Measurements from ENCODE around the gene KRT9.
"Not testable (repeated sequence)": the region's sequence is repeated elsewhere in the genome, so short reads cannot be mapped to it uniquely, and the experiment has no call there.

KRT9 gene

DNA sequence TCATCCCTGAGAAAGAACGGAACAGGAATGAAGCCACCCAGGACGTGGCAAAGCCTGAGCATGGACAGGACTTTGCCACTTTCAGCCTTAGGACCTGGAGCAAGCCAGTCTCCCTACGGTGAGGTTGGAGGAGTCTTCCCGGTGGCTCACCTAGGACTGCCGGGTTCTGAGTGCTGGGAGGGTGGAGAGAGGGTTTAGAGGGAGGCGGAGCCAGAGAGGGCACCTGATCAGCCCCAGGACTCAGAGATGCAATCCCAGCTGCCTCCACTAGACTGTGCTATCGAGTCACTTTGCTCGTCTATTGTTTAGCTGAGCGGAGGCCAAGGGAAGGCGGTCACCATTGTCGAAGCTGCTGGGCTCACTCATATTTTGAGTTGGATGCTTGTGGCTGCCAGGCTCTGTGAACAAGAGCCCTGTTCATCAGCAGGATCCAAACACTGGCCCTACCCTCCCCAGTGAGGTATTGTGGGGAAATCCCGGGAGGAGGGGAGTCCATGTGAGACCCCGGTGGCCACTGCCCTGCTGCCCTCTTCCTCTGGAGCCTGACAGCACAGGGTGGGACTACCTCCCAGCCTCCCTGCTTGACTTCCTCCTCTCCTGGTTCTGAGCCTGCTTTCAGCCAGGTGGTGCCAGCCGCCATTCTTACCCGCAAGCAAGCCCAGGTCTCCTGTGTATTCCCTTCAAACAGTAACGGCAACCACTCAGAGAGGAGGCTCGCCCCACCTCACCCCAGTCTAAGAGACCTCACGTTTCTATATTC lies 7.8 kb upstream of the KRT9 start:
- DNase-seq: peak; percentile 72

- no peak for DNase-seq
Measured at GRCh38 chr17:41578971-41579370, 7.1 kb upstream of the KRT9 start.

DNA sequence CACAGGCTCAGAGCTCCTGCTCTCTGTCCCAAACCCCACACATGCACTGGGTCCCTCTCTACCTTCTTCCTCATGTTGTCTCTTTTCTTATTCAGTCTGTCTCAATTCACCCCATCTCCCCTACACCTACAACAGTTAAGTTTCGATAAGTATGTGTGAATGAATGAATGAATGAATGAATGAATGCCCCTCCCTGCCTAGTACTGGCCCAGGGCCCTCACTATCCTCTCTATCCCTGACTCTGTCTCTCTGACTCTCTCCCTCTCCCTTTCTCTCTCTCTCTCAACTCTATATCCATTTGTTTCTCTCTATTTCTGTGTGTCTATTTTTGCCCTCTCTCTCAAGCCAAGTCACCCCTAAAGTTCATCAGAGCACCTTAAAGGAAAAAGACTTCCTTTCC lies 6.7 kb upstream of the KRT9 start:
- DNase-seq: no peak

DNA sequence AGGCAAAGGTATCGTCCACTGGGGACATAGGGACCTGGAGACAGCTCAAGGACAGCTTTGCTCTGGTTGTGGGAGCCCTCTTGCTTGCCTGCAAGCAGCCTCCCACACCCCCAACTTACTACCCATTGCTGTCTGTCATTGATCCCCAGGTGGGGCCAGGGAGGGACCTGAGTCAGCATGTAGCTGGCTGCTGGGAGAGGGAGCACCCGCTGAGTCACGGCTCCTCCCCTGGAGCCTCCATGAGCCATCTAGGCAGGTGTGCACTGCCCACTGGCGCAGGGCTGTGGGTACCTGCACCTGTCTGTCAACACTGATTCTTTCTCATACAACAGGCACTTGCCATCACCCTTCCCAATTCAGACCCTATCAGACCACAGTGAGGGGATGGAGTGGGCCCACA lies 4.9 kb upstream of the KRT9 start:
- DNase-seq: not testable (repeated sequence)

- DNase-seq: no peak
Measured at GRCh38 chr17:41575336-41575735, 3.5 kb upstream of the KRT9 start.

- no peak for DNase-seq
Measured at GRCh38 chr17:41567317-41567716, 4.5 kb downstream of the KRT9 start.

- DNase-seq: no peak
Measured at GRCh38 chr17:41565338-41565737, 6.5 kb downstream of the KRT9 start.

DNA sequence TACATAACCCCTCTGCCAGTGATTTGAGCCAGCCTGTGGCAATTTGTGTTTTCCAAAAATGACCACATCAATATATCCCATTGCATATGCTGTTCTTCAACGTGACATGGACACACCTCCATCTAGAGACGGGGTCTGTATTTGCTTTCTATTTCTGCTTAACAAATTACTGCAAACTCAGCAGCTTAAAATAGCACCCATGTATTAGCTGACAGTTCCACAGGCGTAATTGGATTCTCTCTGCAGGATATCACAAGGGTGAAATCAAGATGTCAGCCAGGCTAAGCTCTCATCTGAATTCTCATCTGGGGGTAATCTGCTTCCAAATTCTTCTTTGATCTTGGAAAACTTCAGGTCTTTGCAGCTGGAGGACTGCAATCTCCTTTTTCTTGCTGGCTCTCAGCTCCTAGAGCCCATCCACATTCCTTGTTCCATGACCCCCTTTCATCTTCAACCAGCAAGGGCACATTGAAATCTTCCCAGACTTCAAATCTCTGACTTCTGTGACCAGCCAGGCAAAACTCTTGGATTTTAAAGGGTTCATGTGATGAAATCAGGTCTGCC lies 8.2 kb downstream of the KRT9 start:
- no peak for DNase-seq

DNA sequence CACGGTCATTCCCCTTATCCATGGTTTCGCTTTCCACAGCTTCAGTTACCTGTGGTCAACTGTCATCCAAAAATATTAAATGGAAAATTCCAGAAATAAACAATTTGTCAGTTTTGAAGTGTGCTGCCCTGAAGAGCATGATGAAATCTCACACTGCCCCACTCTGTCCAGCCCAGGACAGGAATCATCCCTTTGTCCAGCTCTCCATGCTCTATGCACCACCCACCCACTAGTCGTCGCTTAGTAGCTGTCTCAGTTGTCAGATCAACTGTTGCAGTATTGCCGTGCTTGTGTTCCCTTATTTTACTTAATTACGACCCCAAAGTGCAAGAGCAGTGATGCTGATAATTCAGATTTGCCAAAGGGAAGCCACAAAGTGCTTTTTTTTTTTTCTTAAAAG lies 10.3 kb downstream of the KRT9 start:
- no peak for DNase-seq

- no peak for DNase-seq
Measured at GRCh38 chr17:41559548-41559947, 12.3 kb downstream of the KRT9 start.

- DNase-seq: no peak
Measured at GRCh38 chr17:41556931-41557330, 14.9 kb downstream of the KRT9 start.

DNA sequence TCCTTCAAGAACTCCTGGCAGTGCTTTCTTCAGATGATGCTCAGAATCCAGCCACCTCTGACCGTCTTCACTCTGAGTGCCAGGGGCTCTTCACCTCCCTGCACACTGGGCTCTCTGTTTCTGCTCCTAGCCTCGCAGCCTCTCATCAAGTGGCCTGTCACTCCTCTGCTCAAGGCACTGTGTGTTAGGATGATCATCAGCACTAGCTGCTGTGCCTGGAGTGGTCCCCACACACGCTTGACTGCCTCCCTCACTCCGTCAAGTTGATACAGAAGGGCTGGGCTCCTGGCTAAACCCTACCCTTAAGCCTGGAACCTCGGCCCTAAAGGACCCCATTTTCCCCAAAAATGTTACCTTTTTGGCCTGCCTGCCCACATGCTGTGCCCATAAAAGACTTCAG lies 15.6 kb downstream of the KRT9 start:
- DNase-seq: no peak

GRCh38 chr17:41555105-41555887 lies 16.6 kb downstream of the KRT9 start:
- DNase-seq: no peak

GRCh38 chr17:41553987-41554680 lies 17.7 kb downstream of the KRT9 start:
- no peak for DNase-seq

DNA sequence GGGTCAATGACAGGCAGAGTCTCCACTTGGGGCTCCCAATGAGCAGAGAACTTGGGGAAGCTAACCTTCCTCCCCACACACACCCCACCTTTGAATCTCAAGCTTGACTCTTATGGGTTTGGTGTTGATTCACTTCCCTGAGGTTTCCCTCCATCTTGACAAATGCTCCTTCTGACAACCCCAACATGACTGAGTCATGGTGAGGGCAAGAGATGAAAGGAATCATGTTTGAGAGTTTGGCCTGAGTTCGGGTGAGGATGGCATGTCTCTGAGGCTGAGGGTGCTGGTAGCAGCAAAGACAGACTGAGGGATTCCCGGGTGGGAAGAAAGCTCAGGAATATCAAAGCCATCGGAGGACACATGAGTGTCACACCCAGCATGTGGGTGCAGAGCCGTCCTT lies 18.7 kb downstream of the KRT9 start:
- no peak for DNase-seq

DNA sequence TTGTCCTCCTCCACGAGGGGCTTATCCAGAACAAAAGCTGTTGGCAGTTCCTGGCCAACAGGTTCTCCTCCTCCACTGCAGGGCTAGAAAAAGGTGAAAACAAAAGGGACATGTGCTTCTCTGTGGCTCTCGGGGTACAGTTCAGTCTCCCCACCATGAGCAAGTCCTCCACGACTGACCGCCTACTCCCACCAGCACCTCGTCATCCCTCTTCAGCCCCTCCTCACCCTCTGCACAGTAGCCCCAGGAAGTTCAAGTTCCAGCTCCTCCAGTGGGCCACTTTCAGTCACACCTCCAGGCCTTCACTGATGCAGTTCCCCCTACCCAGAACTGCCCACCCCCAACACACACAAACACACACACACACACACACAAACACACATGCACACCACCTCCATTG lies 19.4 kb downstream of the KRT9 start:
- no peak for DNase-seq

DNA sequence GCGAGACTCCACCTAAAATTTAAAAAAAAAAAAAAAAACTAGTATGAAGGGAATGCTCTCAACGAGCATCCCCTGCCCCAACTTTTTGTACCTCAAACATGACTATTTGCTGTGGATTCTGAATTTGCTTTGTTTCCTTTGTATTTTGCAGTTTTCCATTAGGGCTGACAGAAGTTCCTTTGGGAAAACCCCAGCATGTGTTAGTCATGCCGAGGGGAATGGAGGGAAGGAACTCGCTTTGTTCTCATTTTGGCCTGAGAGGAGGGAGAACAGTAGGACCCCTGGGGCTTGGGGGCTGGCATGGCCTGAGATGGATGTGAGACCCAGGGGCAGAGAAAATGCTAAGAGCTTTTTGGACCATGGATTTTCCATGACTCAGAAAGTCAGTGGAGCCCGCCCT lies 20.5 kb downstream of the KRT9 start:
- no peak for DNase-seq

DNA sequence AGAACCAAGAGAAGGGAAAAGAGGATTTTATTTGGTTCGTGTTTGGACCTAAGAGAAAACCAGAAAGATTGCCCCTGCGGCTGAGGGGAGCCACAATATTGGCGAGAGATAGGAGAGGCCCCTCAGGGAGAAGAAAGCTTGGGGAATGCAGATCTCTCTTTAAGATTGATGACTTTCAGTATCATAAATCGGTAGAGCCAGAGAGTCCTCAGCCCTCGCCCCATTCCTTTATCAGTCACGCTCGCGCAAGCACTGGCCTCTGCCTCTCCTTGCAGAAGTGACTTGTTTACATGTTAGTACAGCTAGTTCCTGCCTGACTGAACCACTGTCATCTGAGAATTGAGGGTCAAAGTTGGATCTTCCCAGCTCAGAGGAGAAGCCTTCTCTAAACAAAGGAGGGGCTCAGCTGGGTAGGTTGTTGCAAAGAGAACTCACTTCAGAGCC lies 22.2 kb downstream of the KRT9 start:
- DNase-seq: no peak

DNA sequence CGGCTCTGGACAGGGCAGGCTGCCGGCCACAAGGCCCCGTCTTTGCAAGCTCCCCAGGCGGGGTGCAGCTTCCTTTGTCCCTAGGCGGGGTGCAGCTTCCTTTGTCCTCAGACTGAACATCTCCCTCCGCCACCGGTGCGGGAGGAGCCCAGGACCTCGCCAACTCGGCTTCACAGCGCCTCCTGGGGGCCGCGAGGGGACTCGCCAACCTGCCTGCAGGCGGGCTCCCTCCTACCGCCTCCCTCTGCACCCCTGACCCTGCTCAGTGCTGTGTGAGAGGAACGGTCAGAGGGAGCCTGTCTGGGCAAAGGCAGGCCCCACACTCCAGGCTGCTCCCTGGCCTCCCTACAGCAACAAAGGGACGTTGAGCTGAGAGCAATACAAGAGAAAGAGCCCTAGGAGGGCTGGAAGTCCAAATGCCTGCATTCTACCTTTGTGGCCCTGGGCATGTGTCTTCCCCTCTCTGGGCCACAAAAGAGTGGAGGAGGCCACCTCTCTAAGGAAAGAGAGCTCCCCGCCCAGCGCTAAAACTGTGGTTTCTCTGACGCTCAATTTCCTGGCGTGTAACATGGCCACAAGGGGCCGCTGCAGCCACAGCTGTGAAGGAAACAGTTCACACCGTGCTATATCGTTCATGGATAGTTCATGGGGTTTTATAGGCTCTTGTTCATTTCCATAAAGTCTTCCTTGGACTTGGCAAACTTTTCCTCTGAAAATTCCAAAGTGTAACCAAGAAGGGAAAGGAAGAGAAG lies 22.8 kb downstream of the KRT9 start:
- DNase-seq: peak; percentile 88

DNA sequence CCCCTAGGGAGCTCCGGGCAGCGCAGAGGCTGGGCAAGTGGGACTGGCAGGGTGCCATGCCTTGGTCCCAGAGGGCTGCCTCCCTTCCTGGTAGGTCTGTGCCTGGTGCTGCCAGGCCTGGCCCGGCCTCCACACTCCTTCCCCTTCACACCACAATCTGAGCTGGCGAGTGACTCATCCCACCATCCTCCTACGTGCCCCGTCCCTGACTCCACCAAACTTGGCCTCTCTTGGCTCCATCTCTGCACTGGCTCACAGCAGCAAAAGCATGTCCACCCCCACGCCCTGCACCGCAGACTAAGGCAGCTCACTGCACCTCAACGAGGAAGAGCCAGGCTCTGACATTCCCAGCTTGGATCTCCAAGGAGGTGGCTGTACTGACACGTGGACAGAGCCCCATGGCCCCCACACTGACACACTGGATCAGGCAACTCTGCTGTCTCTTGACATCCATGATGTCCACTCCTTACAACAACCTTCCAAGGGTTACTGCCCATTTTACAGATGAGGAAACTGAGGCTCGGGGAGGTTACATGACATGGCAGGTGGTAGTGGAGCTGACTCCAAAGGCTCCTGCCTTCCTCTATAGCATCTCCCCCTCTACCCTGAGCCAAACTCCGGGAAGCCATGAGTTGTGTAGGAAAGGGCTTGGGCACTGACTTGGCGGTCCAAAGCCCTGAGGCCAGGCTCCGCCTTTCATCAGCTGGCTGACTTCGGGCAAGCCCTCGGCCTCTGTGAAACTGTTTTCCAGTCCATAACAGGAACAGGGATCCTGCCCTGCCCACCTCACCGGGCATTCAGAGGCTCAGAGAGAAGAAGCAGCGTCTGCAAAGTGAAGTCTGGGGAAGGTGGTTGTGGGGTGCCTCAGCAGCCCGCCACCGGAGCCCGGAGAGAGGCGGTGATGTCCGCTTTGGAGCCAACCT lies 23.7 kb downstream of the KRT9 start:
- DNase-seq: no peak

- no peak for DNase-seq
Measured at GRCh38 chr17:41547378-41547841, 24.4 kb downstream of the KRT9 start.

Data from right kidney (tissue), 1 donor.